ENCODE measurements around the gene CISD1.
"Not testable (repeated sequence)": the region's sequence is repeated elsewhere in the genome, so short reads cannot be mapped to it uniquely, and the experiment has no call there.

- not testable (repeated sequence) for TF ChIP-seq POLR2AphosphoS5 (IDR thresholded peaks at IDR 0.05; ENCODE audit: low read depth, low read length); POLR2A (IDR thresholded peaks at IDR 0.05; ENCODE audit: low read depth, low read length); TAF1 (IDR thresholded peaks at IDR 0.05; ENCODE audit: low read depth, low read length); POU2F2 (IDR thresholded peaks at IDR 0.05; ENCODE audit: low read depth, low read length); PAX5 (IDR thresholded peaks at IDR 0.05; ENCODE audit: insufficient read depth, low read length, severe bottlenecking); SPI1 (IDR thresholded peaks at IDR 0.05; ENCODE audit: low read depth, low read length)
Measured at GRCh38 chr10:58244242-58244641, 24.7 kb upstream of the CISD1 start.
